ENCODE data around the gene PPP3R1.
A peak's percentile ranks its signal among the peaks of the same experiment; 100 is the strongest.

PPP3R1 gene

DNA sequence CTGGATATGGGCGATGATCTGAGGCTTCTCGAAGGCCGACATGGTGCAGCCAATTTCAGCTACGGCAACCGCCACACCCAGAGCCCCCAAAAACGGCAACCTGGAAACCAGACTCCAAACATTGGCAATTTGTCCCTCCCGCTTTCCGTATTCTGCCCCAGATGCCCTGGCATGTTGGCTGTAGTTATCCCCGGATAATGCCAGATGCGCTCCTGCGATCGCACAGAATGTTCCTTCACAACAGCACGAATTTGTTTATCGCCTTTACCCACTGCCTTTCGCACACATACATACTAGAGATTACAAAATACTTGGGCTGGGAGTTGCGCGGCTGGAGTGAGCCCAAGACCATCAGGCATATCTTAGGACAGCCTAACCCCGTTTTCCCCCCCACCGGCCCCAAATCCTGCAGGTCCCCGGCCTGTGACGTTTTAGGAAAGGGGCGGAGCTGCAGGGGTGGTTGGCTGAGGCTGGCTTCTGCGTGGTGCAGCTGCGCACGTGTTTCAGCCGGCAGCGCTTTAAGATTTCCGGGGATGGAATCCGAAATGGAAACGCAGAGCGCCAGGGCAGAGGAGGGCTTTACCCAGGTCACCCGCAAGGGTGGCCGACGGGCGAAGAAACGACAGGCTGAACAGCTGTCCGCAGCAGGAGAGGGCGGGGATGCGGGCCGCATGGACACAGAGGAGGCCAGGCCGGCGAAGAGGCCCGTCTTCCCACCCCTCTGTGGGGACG is 94.8 kb downstream of the PPP3R1 start, which contains the start of gene PNO1:
PNO1 (plus strand) TSS at position 487 of the 732 bp plus-strand sequence; CDS start at position 534, 47 bp downstream.
- DNase-seq (ENCODE audit: low read depth), result peak; percentile 81
- TF ChIP-seq CTCF (IDR thresholded peaks at IDR 0.05; ENCODE audit: control insufficient read depth, insufficient read depth, low read depth, low read length, missing control alignments), result no peak
- H3K4me3 ChIP-seq (ENCODE audit: control insufficient read depth, low read depth, low read length), result peak within 1 kb of the TSS; percentile 99

DNA sequence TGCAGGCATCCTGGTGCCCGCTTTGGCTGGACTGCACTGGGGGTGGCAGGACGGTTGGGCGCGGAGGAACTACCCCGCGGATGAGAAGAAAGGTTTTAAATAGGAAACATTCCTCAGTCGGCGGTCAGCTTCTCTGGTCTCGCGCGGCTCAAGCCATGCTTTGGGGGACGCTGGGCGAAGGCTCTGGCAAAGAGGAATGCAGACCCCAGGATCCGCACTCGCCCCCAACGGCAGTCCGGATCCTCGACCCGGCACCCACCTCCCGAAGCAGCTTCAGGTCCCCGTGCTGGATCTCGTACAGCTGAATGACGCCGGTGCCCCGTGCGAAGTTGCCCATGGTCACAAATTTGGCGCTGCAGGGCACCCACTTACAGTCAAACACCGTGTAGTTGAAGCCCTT is 95.3 kb downstream of the PPP3R1 start:
- peak; percentile 3 for TF ChIP-seq CTCF (IDR thresholded peaks at IDR 0.05; ENCODE audit: control insufficient read depth, insufficient read depth, low read depth, low read length, missing control alignments)
- DNase-seq (ENCODE audit: low read depth), result no peak
- H3K4me3 ChIP-seq (ENCODE audit: control insufficient read depth, low read depth, low read length), result peak overlapping the region; percentile 99

DNA sequence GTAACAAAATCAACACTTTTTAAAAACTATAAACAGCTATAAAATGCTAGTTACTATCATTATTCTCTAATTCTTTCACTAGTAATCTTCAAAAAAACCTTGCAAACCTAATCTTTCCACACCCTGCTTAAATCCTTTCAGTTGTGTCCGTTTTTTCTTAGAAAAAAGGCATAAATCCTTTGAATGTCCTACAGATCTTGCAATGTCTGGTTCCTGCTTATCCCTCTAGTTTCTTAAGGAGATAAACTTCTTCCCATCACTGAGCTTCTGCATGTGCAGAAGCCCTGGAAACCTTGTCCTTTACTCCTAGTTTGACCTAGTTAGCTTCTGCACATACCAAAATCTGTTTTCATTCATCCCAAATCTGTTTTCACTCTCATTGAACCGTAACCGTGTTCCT is 95.9 kb downstream of the PPP3R1 start:
- no peak for TF ChIP-seq CTCF (IDR thresholded peaks at IDR 0.05; ENCODE audit: control insufficient read depth, insufficient read depth, low read depth, low read length, missing control alignments)
- no peak for DNase-seq (ENCODE audit: low read depth)

GRCh38 chr2:68155618-68156017 is 96.7 kb downstream of the PPP3R1 start:
- no peak overlapping the region for H3K4me3 ChIP-seq (ENCODE audit: control insufficient read depth, low read depth, low read length)
- TF ChIP-seq CTCF (IDR thresholded peaks at IDR 0.05; ENCODE audit: control insufficient read depth, insufficient read depth, low read depth, low read length, missing control alignments), result no peak
- DNase-seq (ENCODE audit: low read depth), result no peak

More for the DNA sequence above, 95.9 kb downstream of the PPP3R1 start:
- peak overlapping the region; percentile 99 for H3K4me3 ChIP-seq (ENCODE audit: control insufficient read depth, low read depth, low read length)

GRCh38 chr2:68152681-68153347 is 99.5 kb downstream of the PPP3R1 start:
- DNase-seq (ENCODE audit: low read depth), result no peak
- no peak for TF ChIP-seq CTCF (IDR thresholded peaks at IDR 0.05; ENCODE audit: control insufficient read depth, insufficient read depth, low read depth, low read length, missing control alignments)
- no peak overlapping the region for H3K4me3 ChIP-seq (ENCODE audit: control insufficient read depth, low read depth, low read length)

GRCh38 chr2:68151037-68151436 is 101.3 kb downstream of the PPP3R1 start:
- TF ChIP-seq CTCF (IDR thresholded peaks at IDR 0.05; ENCODE audit: control insufficient read depth, insufficient read depth, low read depth, low read length, missing control alignments), result no peak
- no peak for DNase-seq (ENCODE audit: low read depth)
- no peak overlapping the region for H3K4me3 ChIP-seq (ENCODE audit: control insufficient read depth, low read depth, low read length)
